Mesenchymal stem cell (in vitro differentiated cells and primary cell): ENCODE data around the gene ECE1.
A peak's percentile ranks its signal among the peaks of the same experiment; 100 is the strongest.

Source experiments
- DNase-seq: peaks from one replicate; pipeline ENCODE4 v3.0.0-alpha.2; 2013
- H2AFZ ChIP-seq: one replicate; pipeline ENCODE4 v1.6.1; 2013; ENCODE audit warnings: low read depth, mild to moderate bottlenecking, control low read depth, inconsistent platforms, low read length, moderate library complexity
- H2AK5ac ChIP-seq: 2 replicates; pipeline ENCODE4 v1.6.1; 2013; ENCODE audit warnings: low read length, moderate library complexity, mild to moderate bottlenecking, inconsistent platforms; ENCODE audit not compliant: severe bottlenecking
- H2BK120ac ChIP-seq: one replicate; pipeline ENCODE4 v1.6.1; 2013; ENCODE audit warnings: low read depth, mild to moderate bottlenecking, inconsistent platforms, low read length, moderate library complexity
- H2BK12ac ChIP-seq, 2 experiments: one replicate each; pipeline ENCODE4 v1.6.1; 2013; ENCODE audit warnings: inconsistent platforms in 2 of 2, low read length in 2 of 2, mild to moderate bottlenecking in 2 of 2, moderate library complexity in 2 of 2, control low read depth in 1 of 2
- H2BK15ac ChIP-seq: one replicate; pipeline ENCODE4 v1.6.1; 2013; ENCODE audit warnings: mild to moderate bottlenecking, low read depth, inconsistent platforms; ENCODE audit not compliant: poor library complexity, severe bottlenecking
- H2BK5ac ChIP-seq: 2 replicates; pipeline ENCODE4 v1.6.1; 2013; ENCODE audit warnings: low read depth, mild to moderate bottlenecking, low read length, control low read depth, inconsistent platforms; ENCODE audit not compliant: poor library complexity, severe bottlenecking
- H3K14ac ChIP-seq, 2 experiments: one replicate each; pipeline ENCODE4 v1.6.1; 2013; ENCODE audit warnings: inconsistent platforms in 2 of 2, low read length in 2 of 2, control low read depth in 1 of 2, mild to moderate bottlenecking in 1 of 2, moderate library complexity in 1 of 2
- H3K18ac ChIP-seq, 2 experiments: one replicate each; pipeline ENCODE4 v1.6.1; 2013; ENCODE audit warnings: inconsistent platforms in 2 of 2, low read length in 2 of 2, control low read depth in 1 of 2, low read depth in 1 of 2, mild to moderate bottlenecking in 1 of 2
- H3K23ac ChIP-seq, 2 experiments: one replicate each; pipeline ENCODE4 v1.6.1; 2013; ENCODE audit warnings: inconsistent platforms in 2 of 2, low read length in 2 of 2, mild to moderate bottlenecking in 2 of 2, moderate library complexity in 2 of 2, control low read depth in 1 of 2
- H3K27ac ChIP-seq: 2 replicates; pipeline ENCODE4 v1.5.1; 2013; ENCODE audit warnings: mild to moderate bottlenecking, moderate library complexity, low read length, control low read depth, inconsistent platforms; ENCODE audit not compliant: poor library complexity, severe bottlenecking
- H3K27me3 ChIP-seq, 2 experiments: 2 replicates each; pipeline versions ENCODE4 v1.6.1 to v1.7.0; 2013; ENCODE audit warnings: low read length in 2 of 2, mild to moderate bottlenecking in 2 of 2, moderate library complexity in 2 of 2, control low read depth in 1 of 2, inconsistent platforms in 1 of 2; ENCODE audit not compliant: control insufficient read depth in 1 of 2, insufficient read depth in 1 of 2
- H3K36me3 ChIP-seq, 2 experiments: 2 replicates each; pipeline versions ENCODE4 v1.6.1 to v1.7.0; 2013; ENCODE audit warnings: low read length in 2 of 2, control low read depth in 1 of 2, inconsistent platforms in 1 of 2, low read depth in 1 of 2, mild to moderate bottlenecking in 1 of 2; ENCODE audit not compliant: insufficient read depth in 2 of 2, control insufficient read depth in 1 of 2
- H3K4ac ChIP-seq, 2 experiments: one replicate each; pipeline ENCODE4 v1.6.1; 2013; ENCODE audit warnings: inconsistent platforms in 2 of 2, low read length in 2 of 2, mild to moderate bottlenecking in 2 of 2, moderate library complexity in 2 of 2, control low read depth in 1 of 2, low read depth in 1 of 2
- H3K4me1 ChIP-seq: 2 replicates; pipeline ENCODE4 v1.6.1; 2013; ENCODE audit warnings: low read depth, low read length, control low read depth; ENCODE audit not compliant: control insufficient read depth, insufficient read depth
- H3K4me2 ChIP-seq: 2 replicates; pipeline ENCODE4 v1.6.1; 2013; ENCODE audit warnings: low read length, mild to moderate bottlenecking, inconsistent platforms; ENCODE audit not compliant: poor library complexity, severe bottlenecking
- H3K4me3 ChIP-seq, 2 experiments: 2 replicates each; pipeline versions ENCODE4 v1.5.1 to v1.7.0; 2013; ENCODE audit warnings: low read length in 2 of 2, mild to moderate bottlenecking in 2 of 2, control low read depth in 1 of 2, low read depth in 1 of 2; ENCODE audit not compliant: insufficient read depth in 1 of 2
- H3K79me1 ChIP-seq: replicated peaks from 2 replicates; pipeline ENCODE4 v1.6.1; 2013; ENCODE audit warnings: mild to moderate bottlenecking, control low read depth, low read length, inconsistent platforms; ENCODE audit not compliant: poor library complexity, severe bottlenecking
- H3K9ac ChIP-seq: 2 replicates; pipeline ENCODE4 v1.7.0; 2013; ENCODE audit warnings: mild to moderate bottlenecking, low read length, moderate library complexity
- H3K9me3 ChIP-seq: 2 replicates; pipeline ENCODE4 v1.7.0; 2013; ENCODE audit warnings: mild to moderate bottlenecking, low read length; ENCODE audit not compliant: control insufficient read depth
- H4K8ac ChIP-seq: one replicate; pipeline ENCODE4 v1.6.1; 2013; ENCODE audit warnings: inconsistent platforms, mild to moderate bottlenecking, low read length, moderate library complexity
- H4K91ac ChIP-seq: one replicate; pipeline ENCODE4 v1.6.1; 2013; ENCODE audit warnings: mild to moderate bottlenecking, low read length, inconsistent platforms
- WGBS: methylation state at CpG from one replicate; pipeline ENCODE4 v1.1.7; 2013; ENCODE audit warnings: mixed read lengths; 5-methylcytosine and 5-hydroxymethylcytosine counted together

The ECE1 gene

GRCh38 chr1:21236178-21236577, 54.1 kb downstream of the ECE1 start:
- Histone ChIP-seq H3K18ac (no peak overlapping the region), H2BK12ac (no peak overlapping the region), H2BK120ac (no peak overlapping the region), H3K27ac (no peak overlapping the region), H2BK5ac (no peak overlapping the region), H3K4me2 (no peak overlapping the region), H2AK5ac (no peak overlapping the region), H3K9ac (peak overlapping the region; percentile 78), H2AFZ (no peak overlapping the region), H3K23ac (no peak overlapping the region), H3K9me3 (no peaks in the 10 kb centered on the region), H3K4me3 (peak overlapping the region in 1 of 2 experiments; percentile 9), H2BK15ac (no peak overlapping the region), H3K14ac (no peak overlapping the region), H4K8ac (no peak overlapping the region), H3K27me3 (no peaks in the 10 kb centered on the region), H4K91ac (peak overlapping the region; percentile 7), H3K4ac (no peak overlapping the region), H3K4me1 (peaks cover 26% of the 10 kb centered on the region), H3K79me1 (peaks cover 1% of the 10 kb centered on the region), H3K36me3 (peaks cover 54 to 86% of the 10 kb centered on the region in 2 experiments)
- DNase-seq = no peak
- 99% methylated on average over 25 of the region's 25 CpGs for WGBS

- Histone ChIP-seq H3K9ac (peak overlapping the region; percentile 78), H2BK15ac (no peak overlapping the region), H3K4me1 (peaks cover 23% of the 10 kb centered on the region), H4K91ac (no peak overlapping the region), H3K4ac (no peak overlapping the region), H3K14ac (no peak overlapping the region), H4K8ac (no peak overlapping the region), H3K27ac (no peak overlapping the region), H2BK12ac (no peak overlapping the region), H3K27me3 (no peaks in the 10 kb centered on the region), H3K23ac (no peak overlapping the region), H2BK5ac (no peak overlapping the region), H3K36me3 (peaks cover 49 to 78% of the 10 kb centered on the region in 2 experiments), H3K4me2 (no peak overlapping the region), H3K18ac (no peak overlapping the region), H2BK120ac (no peak overlapping the region), H2AFZ (no peak overlapping the region), H3K79me1 (no peaks in the 10 kb centered on the region), H2AK5ac (no peak overlapping the region), H3K4me3 (no peak overlapping the region), H3K9me3 (no peaks in the 10 kb centered on the region)
- WGBS = 92% methylated on average over 4 of the region's 4 CpGs
- DNase-seq = peak; percentile 55
Observed at GRCh38 chr1:21234779-21235178, 55.5 kb downstream of the ECE1 start.

- Histone ChIP-seq H3K27ac (no peak overlapping the region), H3K23ac (no peak overlapping the region), H3K14ac (no peak overlapping the region), H2BK15ac (no peak overlapping the region), H4K8ac (no peak overlapping the region), H3K4me1 (peaks cover 16% of the 10 kb centered on the region), H3K4me2 (no peak overlapping the region), H3K27me3 (no peaks in the 10 kb centered on the region), H3K18ac (no peak overlapping the region), H3K9ac (no peak overlapping the region), H4K91ac (no peak overlapping the region), H3K79me1 (no peaks in the 10 kb centered on the region), H2AK5ac (no peak overlapping the region), H3K4ac (no peak overlapping the region), H2BK12ac (no peak overlapping the region), H3K36me3 (peaks cover 48 to 71% of the 10 kb centered on the region in 2 experiments), H3K4me3 (no peak overlapping the region), H2BK120ac (no peak overlapping the region), H2BK5ac (no peak overlapping the region), H2AFZ (no peak overlapping the region), H3K9me3 (no peaks in the 10 kb centered on the region)
- DNase-seq = no peak
- 60% methylated on average over 8 of the region's 8 CpGs for WGBS
Observed at GRCh38 chr1:21233490-21233889, 56.8 kb downstream of the ECE1 start.

GRCh38 chr1:21232044-21232443, 58.2 kb downstream of the ECE1 start:
- Histone ChIP-seq H2BK15ac (no peak overlapping the region), H3K23ac (no peak overlapping the region)

More at GRCh38 chr1:21232044-21232443, 58.2 kb downstream of the ECE1 start:
- 77% methylated on average over 3 of the region's 3 CpGs for WGBS
- Histone ChIP-seq H2BK120ac (no peak overlapping the region), H3K27ac (no peak overlapping the region), H3K4me1 (peaks cover 6% of the 10 kb centered on the region), H3K9me3 (no peaks in the 10 kb centered on the region), H2BK5ac (no peak overlapping the region), H3K18ac (no peak overlapping the region), H3K4ac (no peak overlapping the region), H2BK12ac (no peak overlapping the region), H3K27me3 (no peaks in the 10 kb centered on the region), H4K91ac (no peak overlapping the region), H3K36me3 (peaks cover 47 to 70% of the 10 kb centered on the region in 2 experiments), H4K8ac (no peak overlapping the region), H3K4me2 (no peak overlapping the region), H3K4me3 (no peak overlapping the region), H3K79me1 (peaks cover 1% of the 10 kb centered on the region), H2AK5ac (no peak overlapping the region), H3K9ac (no peak overlapping the region), H3K14ac (no peak overlapping the region), H2AFZ (no peak overlapping the region)
- peak; percentile 70 for DNase-seq
